OCI-LY7 (cell line): ENCODE results near the gene PKN2.

Source experiments
- EZH2phosphoT487 ChIP-seq: fragments of 200-600 bp; sonication (generic); IDR thresholded peaks from 2 replicates; pipeline ENCODE4 v1.6.1; 2018; ENCODE audit warnings: low read depth, borderline replicate concordance, mild to moderate bottlenecking, mixed run types, antibody characterized with exemption, low read length, moderate library complexity, mixed read lengths
- TF ChIP-seq, protein P1 (sequence below): fragments of 200-600 bp; sonication (generic); conservative IDR thresholded peaks from 2 replicates; pipeline ENCODE4 v1.5.1; 2014; ENCODE audit warnings: mild to moderate bottlenecking, antibody characterized with exemption, low read length, moderate library complexity, mixed read lengths

DNA sequence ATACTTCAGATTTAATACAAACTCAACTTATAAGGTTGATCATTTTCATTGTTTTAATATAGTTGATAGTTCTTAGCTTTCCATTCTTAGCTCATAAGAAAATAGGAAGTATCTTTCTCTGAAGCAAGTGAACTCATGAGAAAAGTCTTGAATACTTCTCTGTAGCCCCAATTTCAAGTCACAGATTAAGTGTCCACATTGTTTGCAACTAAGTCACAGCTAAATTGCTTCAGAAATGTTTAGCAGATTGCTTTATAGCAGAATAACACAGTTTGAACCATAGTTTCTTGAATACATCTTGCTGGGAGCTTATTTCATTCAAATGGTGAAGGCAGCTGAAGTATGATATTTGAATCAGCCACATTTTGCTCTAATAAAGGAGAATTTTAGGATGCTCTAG lies 10.6 kb upstream of the PKN2 start:
- TF ChIP-seq EZH2phosphoT487: no peak
- TF ChIP-seq, protein P1, sequence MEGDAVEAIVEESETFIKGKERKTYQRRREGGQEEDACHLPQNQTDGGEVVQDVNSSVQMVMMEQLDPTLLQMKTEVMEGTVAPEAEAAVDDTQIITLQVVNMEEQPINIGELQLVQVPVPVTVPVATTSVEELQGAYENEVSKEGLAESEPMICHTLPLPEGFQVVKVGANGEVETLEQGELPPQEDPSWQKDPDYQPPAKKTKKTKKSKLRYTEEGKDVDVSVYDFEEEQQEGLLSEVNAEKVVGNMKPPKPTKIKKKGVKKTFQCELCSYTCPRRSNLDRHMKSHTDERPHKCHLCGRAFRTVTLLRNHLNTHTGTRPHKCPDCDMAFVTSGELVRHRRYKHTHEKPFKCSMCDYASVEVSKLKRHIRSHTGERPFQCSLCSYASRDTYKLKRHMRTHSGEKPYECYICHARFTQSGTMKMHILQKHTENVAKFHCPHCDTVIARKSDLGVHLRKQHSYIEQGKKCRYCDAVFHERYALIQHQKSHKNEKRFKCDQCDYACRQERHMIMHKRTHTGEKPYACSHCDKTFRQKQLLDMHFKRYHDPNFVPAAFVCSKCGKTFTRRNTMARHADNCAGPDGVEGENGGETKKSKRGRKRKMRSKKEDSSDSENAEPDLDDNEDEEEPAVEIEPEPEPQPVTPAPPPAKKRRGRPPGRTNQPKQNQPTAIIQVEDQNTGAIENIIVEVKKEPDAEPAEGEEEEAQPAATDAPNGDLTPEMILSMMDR: no peak
